Measurements from ENCODE around the gene UBE2C.
"Not testable (repeated sequence)": the region's sequence is repeated elsewhere in the genome, so short reads cannot be mapped to it uniquely, and the experiment has no call there.

Gene UBE2C

DNA sequence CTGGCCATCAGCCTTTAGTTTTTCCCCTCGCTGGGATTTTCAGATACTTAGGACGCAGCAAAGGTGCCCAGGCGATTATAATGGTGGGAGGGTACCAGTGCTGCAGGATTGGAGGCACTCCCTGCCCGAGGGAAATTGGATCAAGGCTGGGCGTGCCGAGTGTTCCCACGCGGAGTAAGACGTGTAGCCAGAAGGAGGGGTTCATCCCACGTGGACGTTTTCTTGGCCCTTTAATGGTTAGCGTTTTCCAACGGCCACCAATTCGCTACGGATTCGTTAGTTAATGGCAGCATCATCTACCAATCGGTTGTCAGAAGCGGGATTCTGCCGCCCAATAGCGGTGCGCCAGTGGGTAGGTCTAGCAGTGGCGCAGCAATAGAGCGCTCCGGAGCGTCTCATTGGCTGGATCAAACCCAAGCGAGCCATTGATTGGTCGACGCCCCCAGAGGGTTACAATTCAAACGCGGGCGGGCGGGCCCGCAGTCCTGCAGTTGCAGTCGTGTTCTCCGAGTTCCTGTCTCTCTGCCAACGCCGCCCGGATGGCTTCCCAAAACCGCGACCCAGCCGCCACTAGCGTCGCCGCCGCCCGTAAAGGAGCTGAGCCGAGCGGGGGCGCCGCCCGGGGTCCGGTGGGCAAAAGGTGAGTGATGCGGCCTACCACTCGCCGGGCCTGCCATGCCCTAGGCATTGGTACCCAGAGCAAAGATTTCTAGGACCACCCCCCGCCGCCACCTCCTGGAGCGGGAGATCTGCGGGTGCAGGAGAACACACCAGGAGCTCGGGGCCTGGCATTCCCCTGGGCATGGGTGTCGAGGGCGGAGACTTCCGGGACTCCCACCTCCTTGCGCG lies at the start of gene UBE2C:
TSS of gene UBE2C (plus strand) at position 488 of the 849 bp plus-strand sequence. CDS start at position 540, 52 bp downstream.
- DNase-seq, result peak; percentile 93

DNA sequence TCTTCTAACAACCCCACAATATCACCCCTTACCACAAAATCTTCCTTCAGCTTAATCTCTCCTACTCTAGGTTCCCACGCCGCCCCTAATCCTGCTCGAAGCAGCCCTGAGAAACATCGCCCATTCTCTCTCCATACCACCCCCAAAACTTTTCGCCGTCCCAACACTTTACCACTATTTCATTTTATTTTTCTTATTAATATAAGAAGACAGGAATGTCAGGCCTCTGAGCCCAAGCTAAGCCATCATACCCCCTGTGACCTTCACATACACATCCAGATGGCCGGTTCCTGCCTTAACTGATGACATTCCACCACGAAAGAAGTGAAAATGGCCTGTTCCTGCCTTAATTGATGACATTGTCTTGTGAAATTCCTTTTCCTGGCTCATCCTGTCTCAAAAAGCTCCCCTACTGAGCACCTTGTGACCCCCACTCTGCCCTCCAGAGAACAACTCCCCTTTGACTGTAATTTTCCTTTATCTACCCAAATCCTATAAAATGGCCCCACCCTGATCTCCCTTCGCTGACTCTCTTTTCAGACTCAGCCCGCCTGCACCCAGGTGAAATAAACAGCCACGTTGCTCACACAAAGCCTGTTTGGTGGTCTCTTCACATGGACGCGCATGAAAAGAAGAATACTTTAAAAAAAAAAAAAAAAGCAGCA lies 47.7 kb upstream of the UBE2C start:
- DNase-seq, result not testable (repeated sequence)

- DNase-seq, result no peak
Observed at GRCh38 chr20:45765307-45765875, 47.1 kb upstream of the UBE2C start.

GRCh38 chr20:45765980-45766379 lies 46.5 kb upstream of the UBE2C start:
- no peak for DNase-seq

DNA sequence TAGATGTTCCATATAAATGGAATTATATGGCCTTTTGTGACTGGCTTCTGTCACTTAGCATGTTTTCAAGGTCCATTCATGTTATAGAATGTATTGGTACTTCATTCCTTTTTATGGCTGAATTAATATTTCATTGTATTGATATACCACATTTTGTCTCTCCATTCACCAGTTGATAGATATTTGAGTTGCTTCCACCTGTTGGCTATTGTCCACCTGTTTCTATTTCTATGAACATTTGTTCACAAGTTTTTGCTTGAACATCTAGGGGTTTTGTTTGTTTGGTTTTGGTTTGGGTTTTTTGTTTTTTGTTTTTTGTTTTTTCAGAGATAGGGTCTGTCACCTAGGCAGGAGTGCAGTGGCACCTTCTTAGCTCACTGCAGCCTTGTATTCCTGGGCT lies 44.0 kb upstream of the UBE2C start:
- no peak for DNase-seq

GRCh38 chr20:45771182-45771759 lies 41.2 kb upstream of the UBE2C start:
- peak; percentile 61 for DNase-seq

DNA sequence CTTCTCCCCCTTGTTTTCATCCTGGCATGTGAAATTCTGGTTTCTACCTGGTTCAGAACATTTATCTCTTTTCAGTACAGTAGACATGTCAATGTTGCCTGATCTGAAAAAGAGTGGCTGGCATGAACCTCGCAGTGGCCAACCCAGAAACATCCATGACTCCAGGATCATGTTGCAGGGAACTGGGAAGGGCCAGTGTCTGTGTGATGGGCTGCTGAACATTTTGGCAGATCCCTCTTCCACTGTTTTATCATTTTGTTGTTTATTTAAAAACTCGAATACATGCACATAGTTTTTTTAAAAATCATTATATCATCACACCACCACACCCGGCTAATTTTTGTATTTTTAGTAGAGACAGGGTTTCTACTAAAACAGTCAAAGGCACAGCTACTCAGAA lies 39.8 kb upstream of the UBE2C start:
- no peak for DNase-seq

DNA sequence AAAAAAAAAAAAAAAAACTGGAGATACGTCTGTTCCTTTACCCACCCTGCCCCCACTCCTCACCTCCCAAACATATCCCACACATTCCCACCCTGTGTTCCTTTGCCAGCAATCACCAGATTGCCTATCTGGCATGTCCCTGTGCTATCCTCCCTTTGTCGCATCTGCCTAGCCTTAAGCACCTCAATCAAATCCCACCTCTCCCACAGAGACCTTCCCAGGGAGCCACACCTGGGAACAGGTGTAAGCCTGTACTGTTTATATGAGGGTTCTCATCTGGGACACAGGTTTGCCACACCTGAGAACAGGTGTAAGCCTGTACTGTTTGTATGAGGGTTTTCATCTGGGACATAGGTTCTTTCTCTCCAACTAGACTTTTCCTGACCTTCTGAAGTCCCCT lies 37.5 kb upstream of the UBE2C start:
- no peak for DNase-seq

DNA sequence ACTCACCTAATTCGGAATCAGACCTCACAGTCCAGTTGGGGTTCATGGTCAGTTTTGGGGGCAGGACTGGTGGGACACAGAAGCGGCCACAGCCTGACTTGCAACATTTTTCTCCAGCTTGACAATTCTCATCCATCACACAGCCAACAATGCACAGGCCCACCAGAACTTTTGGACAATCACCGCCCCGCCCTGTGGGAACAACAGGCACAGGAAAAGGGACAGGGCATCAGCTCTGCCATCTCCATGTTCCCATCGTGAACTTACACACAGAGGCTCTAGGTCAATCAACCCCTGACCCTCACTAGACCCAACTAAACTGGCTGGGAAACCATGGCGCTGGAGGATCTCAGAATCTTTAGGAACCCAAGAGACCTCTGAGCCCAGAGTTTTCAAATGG lies 37.0 kb upstream of the UBE2C start:
- no peak for DNase-seq

DNA sequence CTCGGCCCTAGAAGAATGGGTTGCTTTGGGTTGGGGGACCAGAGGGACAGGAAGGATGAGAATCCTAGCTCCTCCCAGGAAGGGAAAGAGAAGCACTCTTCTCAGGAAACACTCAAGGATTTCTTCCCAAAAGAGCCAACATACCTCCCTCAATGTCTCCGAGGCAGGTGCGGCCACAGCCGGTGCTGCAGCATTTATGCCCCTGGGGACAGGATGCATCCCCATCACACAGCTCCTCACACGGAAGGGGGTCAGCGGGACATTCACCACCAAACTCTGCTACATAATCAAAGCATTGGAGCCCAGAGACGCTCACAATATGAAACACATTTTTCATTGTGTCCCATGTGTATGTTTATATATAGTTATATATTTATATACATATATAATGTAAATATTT lies 35.5 kb upstream of the UBE2C start:
- DNase-seq, result no peak

GRCh38 chr20:45779011-45779915 lies 33.2 kb upstream of the UBE2C start:
- peak; percentile 97 for DNase-seq

DNA sequence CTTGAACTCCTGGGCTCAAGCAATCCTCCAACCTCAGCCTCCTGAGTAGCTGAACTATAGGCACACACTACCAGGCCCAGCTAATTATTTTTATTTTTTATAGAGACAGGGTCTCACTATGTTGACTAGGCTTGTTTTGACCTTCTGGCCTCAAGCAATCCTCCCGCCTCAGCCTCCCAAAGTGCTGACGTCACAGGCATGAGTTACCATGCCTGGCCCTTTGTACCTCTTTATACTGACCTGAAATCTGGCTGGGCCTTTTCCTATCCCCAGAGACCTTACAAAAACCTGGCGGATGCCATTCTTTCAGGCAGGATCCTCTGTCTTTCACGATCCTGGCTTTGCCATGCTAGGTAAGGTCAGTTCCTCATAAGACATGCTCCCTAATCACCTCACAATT lies 32.3 kb upstream of the UBE2C start:
- no peak for DNase-seq

GRCh38 chr20:45781391-45781931 lies 31.0 kb upstream of the UBE2C start:
- DNase-seq, result peak; percentile 80

- peak; percentile 1 for DNase-seq
Observed at GRCh38 chr20:45782890-45783289, 29.6 kb upstream of the UBE2C start.

DNA sequence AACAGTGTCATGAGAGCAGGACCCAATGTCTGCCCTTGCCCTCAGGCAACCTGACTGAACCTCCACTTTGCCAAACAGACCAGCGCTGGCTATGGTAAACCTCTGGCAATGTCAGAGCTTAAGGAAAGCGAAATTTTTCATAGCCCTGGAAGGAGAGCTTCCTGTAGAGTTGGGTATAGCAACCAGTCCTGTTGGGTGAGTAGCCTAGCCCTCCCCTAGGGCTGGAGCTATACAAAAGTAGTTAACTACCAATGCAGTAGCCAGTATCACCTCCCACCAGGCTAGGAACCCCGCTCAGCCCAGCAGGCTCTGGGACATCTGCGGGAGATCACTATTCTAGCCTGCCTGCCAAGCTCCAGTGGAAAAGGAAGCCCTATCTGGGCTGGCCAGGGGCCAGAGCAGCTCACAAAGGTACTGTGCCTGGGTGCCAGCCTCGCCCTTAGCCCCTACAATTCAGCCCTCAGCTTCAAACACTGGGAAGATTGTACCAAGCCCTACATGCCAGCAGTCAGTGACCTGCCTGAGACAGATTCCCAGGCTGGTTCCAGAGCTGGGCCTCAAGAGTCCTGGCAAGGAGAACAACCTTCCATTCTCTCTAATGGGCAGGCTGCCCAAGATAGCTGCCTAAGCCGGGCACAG lies 28.7 kb upstream of the UBE2C start:
- no peak for DNase-seq

GRCh38 chr20:45788351-45788750 lies 24.1 kb upstream of the UBE2C start:
- DNase-seq, result no peak

DNA sequence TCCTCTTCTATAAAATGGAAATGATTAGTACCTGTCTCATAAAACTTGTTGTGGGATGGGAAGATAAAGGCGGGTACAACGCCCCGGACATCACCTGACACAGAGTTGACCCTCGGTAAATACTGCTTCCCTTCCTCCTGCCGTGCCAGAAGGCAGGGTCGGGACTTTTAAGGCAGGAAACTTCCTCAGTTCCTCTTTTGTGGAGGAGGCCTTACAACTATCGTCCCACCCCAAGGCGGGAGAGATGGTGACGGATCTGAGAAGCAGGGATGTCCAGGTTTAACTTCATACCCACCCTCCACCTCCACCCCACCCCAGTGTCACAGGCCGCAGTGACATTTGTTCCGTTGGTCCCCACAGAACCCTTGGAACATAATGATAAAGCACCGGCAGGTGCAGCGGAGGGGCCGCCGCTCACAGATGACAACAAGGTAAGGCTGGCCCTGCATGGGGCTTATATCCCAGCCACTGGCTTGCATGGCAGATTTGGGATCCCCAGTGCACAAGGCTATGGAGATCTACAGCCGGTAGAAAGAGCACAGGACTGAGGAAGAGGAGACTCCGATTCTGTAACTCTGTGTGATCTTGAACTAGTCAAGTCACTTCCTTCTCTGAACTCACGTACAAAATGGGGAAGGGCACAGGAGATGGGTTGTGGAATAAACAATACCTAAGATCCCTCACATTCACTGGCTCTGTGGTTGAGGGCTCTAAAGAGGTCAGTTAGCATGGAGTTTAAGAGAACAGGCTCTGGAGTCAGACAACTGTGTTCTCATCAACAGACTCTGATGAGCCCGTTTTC lies 19.9 kb upstream of the UBE2C start:
- no peak for DNase-seq

GRCh38 chr20:45796337-45797065 lies 15.9 kb upstream of the UBE2C start:
- no peak for DNase-seq

- DNase-seq, result not testable (repeated sequence)
Observed at GRCh38 chr20:45797510-45797909, 14.9 kb upstream of the UBE2C start.

DNA sequence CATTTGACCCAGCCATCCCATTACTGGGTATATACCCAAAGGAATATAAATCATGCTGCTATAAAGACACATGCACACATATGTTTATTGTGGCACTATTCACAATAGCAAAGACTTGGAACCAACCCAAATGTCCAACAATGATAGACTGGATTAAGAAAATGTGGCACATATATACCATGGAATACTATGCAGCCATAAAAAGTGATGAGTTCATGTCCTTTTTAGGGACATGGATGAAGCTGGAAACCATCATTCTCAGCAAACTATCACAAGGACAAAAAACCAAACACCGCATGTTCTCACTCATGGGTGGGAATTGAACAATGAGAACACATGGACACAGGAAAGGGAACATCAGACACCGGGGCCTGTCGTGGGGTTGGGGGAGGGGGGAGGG lies 14.5 kb upstream of the UBE2C start:
- not testable (repeated sequence) for DNase-seq

Measured in kidney glomerular epithelial cell (primary cell).